Ishikawa (cell line): ENCODE measurements around the gene PLEKHA7.

Experiments used
- CEBPB ChIP-seq: IDR thresholded peaks from 2 replicates; pipeline ENCODE4 v1.6.1; 2012
- EGR1 ChIP-seq: IDR thresholded peaks from 2 replicates; pipeline ENCODE4 v1.6.1; 2012
- EP300 ChIP-seq: IDR thresholded peaks from 2 replicates; pipeline ENCODE4 v1.6.1; 2012; ENCODE audit warnings: borderline replicate concordance
- MAX ChIP-seq: IDR thresholded peaks from 2 replicates; pipeline ENCODE4 v1.6.1; 2012
- RAD21 ChIP-seq: IDR thresholded peaks from 2 replicates; pipeline ENCODE4 v1.6.1; 2012; ENCODE audit warnings: low read depth
- REST ChIP-seq: IDR thresholded peaks from 2 replicates; pipeline ENCODE4 v1.6.1; 2012; ENCODE audit warnings: low read depth, mild to moderate bottlenecking
- TEAD4 ChIP-seq: IDR thresholded peaks from 2 replicates; pipeline ENCODE4 v1.6.1; 2012
- ZBTB7A ChIP-seq: IDR thresholded peaks from 2 replicates; pipeline ENCODE4 v1.6.1; 2012; ENCODE audit warnings: low read depth

GRCh38 chr11:16820324-16821092, 193.7 kb downstream of the PLEKHA7 start:
- TF ChIP-seq CEBPB (no peak), MAX (no peak), ZBTB7A (no peak), TEAD4 (peak; percentile 87), EGR1 (no peak), REST (no peak), RAD21 (peak; percentile 88), EP300 (no peak)
